HCT116 (cell line): Measurements from ENCODE around the gene GPR157.

Experiments
- POLR2A ChIP-seq: IDR thresholded peaks from 2 replicates; pipeline ENCODE4 v1.7.0; 2011; ENCODE audit warnings: borderline replicate concordance; ENCODE audit not compliant: insufficient read depth, insufficient read length; ENCODE audit errors: extremely low read depth
- YY1 ChIP-seq: IDR thresholded peaks from 2 replicates; pipeline ENCODE4 v1.6.1; 2011; ENCODE audit warnings: low read length, low read depth, moderate library complexity, mild to moderate bottlenecking; ENCODE audit not compliant: insufficient replicate concordance; ENCODE audit errors: extremely low read depth

GRCh38 chr1:9106286-9106685 is 22.6 kb downstream of the GPR157 start:
- no peak for TF ChIP-seq YY1
- no peak for TF ChIP-seq POLR2A
